Brain microvascular endothelial cell (primary cell): Measurements from ENCODE around the gene SS18.

Experiments used
- DNase-seq: peaks from one replicate; pipeline ENCODE4 v3.0.0-alpha.2; 2020
- H3K27ac ChIP-seq: fragments of 250-450 bp; sonication (Bioruptor Pico); 2 replicates; pipeline ENCODE4 v1.5.1; 2020; ENCODE audit warnings: mild to moderate bottlenecking, moderate library complexity
- H3K27me3 ChIP-seq: fragments of 250-450 bp; sonication (Bioruptor Pico); replicated peaks from 2 replicates; pipeline ENCODE4 v1.5.1; 2020; ENCODE audit warnings: mild to moderate bottlenecking
- H3K36me3 ChIP-seq: fragments of 250-450 bp; sonication (Bioruptor Pico); replicated peaks from 2 replicates; pipeline ENCODE4 v1.5.1; 2020; ENCODE audit warnings: mild to moderate bottlenecking
- H3K4me3 ChIP-seq: 2 replicates; pipeline ENCODE4 v1.5.1; 2011; ENCODE audit warnings: low read depth, mild to moderate bottlenecking, control low read depth, low read length, moderate library complexity
- in situ Hi-C: cut with HindIII; loops from 2 replicates; pipeline ENCODE4 v1.10.0; 2017; ENCODE audit warnings: low sequenced_read_pairs, low pct_ligation_motif_present
- TF ChIP-seq, protein P1 (sequence below): IDR thresholded peaks from 2 replicates; pipeline ENCODE4 v1.5.1; 2011; ENCODE audit warnings: low read depth, mild to moderate bottlenecking, moderate library complexity, low read length, control low read depth, inconsistent platforms; ENCODE audit errors: missing control alignments

SS18 gene

DNA sequence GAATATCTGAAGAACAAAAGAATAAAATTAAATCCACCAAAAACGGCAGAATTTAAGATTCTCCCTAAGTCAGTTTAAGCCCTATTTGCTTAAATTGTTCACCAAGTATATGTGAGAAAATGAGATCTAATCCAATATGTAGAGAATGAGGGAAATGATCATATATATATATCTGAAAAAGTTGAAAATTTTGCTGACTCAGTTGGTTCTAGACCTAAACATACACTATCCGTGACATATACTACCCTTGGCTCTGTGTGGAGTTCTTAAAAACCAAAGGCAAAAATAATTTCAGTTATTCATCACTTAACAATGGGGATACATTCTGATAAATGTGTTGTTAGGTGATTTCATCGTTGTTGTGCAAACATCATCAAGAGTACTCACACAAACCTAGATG is 7.3 kb downstream of the SS18 start:
- Histone ChIP-seq H3K27ac (no peak overlapping the region), H3K4me3 (no peak overlapping the region), H3K27me3 (no peaks in the 10 kb centered on the region), H3K36me3 (peaks cover 33% of the 10 kb centered on the region)
- in situ Hi-C loops = no loop called here
- DNase-seq = no peak
- TF ChIP-seq, protein P1, sequence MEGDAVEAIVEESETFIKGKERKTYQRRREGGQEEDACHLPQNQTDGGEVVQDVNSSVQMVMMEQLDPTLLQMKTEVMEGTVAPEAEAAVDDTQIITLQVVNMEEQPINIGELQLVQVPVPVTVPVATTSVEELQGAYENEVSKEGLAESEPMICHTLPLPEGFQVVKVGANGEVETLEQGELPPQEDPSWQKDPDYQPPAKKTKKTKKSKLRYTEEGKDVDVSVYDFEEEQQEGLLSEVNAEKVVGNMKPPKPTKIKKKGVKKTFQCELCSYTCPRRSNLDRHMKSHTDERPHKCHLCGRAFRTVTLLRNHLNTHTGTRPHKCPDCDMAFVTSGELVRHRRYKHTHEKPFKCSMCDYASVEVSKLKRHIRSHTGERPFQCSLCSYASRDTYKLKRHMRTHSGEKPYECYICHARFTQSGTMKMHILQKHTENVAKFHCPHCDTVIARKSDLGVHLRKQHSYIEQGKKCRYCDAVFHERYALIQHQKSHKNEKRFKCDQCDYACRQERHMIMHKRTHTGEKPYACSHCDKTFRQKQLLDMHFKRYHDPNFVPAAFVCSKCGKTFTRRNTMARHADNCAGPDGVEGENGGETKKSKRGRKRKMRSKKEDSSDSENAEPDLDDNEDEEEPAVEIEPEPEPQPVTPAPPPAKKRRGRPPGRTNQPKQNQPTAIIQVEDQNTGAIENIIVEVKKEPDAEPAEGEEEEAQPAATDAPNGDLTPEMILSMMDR = no peak

- in situ Hi-C loops = no loop called here
- Histone ChIP-seq H3K36me3 (peaks cover 38% of the 10 kb centered on the region), H3K27me3 (no peaks in the 10 kb centered on the region), H3K4me3 (no peak overlapping the region), H3K27ac (no peak overlapping the region)
- peak; percentile 35 for DNase-seq
- TF ChIP-seq, protein P1 = no peak
These were observed 7.9 kb downstream of the SS18 start for GRCh38 chr18:26082475-26082874.

DNA sequence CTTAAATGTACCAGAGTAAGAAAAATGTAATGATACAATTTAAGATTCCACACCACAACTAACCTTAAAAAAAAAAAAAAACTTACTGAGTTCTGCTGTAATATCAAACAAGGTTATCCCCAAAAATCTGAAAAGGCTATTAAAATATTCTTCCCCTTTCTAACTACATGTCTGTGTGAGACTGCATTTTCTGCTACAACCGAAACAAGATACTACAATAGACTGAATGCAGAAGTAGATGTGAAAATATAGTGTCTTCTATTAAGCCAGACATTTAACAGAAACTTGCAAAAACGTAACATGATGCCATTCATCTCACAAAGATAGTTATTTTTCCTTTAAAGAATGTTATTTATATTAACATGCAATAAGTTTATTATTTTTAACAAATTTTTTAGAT is 16.2 kb downstream of the SS18 start:
- no peak for DNase-seq
- peaks cover 35% of the 10 kb centered on the region for H3K36me3 ChIP-seq
- in situ Hi-C loops = no loop called here
- no peaks in the 10 kb centered on the region for H3K27me3 ChIP-seq
- TF ChIP-seq, protein P1 = no peak
- H3K27ac ChIP-seq = no peak overlapping the region
- H3K4me3 ChIP-seq = no peak overlapping the region

- no peak for DNase-seq
- peaks cover 35% of the 10 kb centered on the region for H3K36me3 ChIP-seq
- H3K27ac ChIP-seq = no peak overlapping the region
- in situ Hi-C loops = no loop called here
- H3K27me3 ChIP-seq = no peaks in the 10 kb centered on the region
- no peak overlapping the region for H3K4me3 ChIP-seq
- TF ChIP-seq, protein P1 = no peak
These were observed 16.7 kb downstream of the SS18 start for GRCh38 chr18:26073758-26074157.

DNA sequence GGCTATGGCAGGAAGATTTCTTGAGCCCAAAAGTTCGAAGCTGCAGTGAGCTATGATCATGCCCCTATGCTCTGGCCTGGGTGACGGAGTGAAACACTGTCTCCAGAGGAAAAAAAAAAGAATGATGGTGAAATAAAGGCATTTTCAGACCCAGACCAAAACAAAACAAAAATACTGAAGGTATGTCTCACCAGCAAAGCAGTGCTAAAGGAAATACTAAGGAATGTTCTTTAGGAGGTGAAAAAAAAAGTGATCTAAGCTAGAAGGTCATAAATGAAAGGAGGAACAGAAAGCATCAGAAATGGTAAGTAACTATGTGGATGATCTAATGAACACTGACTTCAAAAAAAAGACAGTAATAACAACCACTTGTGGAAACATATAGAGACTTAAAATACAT is 18.7 kb downstream of the SS18 start:
- peaks cover 31% of the 10 kb centered on the region for H3K36me3 ChIP-seq
- no peak overlapping the region for H3K4me3 ChIP-seq
- DNase-seq = peak; percentile 21
- peak overlapping the region; percentile 11 for H3K27ac ChIP-seq
- TF ChIP-seq, protein P1 = no peak
- in situ Hi-C loops = no loop called here
- no peaks in the 10 kb centered on the region for H3K27me3 ChIP-seq

DNA sequence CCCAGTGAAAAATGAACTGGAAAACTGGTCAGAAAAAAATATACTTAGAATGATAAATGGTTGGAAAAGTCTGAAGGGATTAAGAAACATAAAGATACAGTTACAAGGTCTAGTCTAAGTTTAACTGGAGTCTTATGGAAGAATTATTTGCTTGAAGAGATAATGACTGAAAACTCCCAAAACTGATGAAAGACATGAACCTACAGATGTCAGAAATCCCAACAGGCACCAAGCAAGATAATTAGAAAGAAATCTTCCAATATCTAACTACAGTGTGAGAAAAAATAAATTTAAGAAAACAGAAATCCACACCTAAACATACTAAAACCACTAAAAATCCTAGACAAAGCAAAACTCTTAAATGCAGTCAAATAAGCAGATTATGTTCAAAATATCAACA is 19.4 kb downstream of the SS18 start:
- no peak overlapping the region for H3K4me3 ChIP-seq
- DNase-seq = no peak
- H3K27ac ChIP-seq = no peak overlapping the region
- in situ Hi-C loops = no loop called here
- peaks cover 31% of the 10 kb centered on the region for H3K36me3 ChIP-seq
- TF ChIP-seq, protein P1 = no peak
- H3K27me3 ChIP-seq = no peaks in the 10 kb centered on the region
